ENCODE data around the gene HPN.

GRCh38 chr19:35024095-35024494 is 17.4 kb upstream of the HPN start:
- TF ChIP-seq CTCF (IDR thresholded peaks at IDR 0.05) (no peak), ZFX (IDR thresholded peaks at IDR 0.05; ENCODE audit: borderline replicate concordance) (no peak)

Measured in 22Rv1 (cell line).